AG09319 (cell line): ENCODE data around the gene GATAD2A.
"Not testable (repeated sequence)": the region's sequence is repeated elsewhere in the genome, so short reads cannot be mapped to it uniquely, and the experiment has no call there.

ENCODE experiments used
- DNase-seq: peaks from one replicate; pipeline ENCODE4 v3.0.0-alpha.2; 2010; ENCODE audit warnings: low read depth; ENCODE audit errors: extremely low read depth
- TF ChIP-seq, protein P1 (sequence below): IDR thresholded peaks from 2 replicates; pipeline ENCODE4 v1.5.1; 2011; ENCODE audit warnings: low read depth, mild to moderate bottlenecking, inconsistent platforms, low read length, moderate library complexity

GATAD2A gene

DNA sequence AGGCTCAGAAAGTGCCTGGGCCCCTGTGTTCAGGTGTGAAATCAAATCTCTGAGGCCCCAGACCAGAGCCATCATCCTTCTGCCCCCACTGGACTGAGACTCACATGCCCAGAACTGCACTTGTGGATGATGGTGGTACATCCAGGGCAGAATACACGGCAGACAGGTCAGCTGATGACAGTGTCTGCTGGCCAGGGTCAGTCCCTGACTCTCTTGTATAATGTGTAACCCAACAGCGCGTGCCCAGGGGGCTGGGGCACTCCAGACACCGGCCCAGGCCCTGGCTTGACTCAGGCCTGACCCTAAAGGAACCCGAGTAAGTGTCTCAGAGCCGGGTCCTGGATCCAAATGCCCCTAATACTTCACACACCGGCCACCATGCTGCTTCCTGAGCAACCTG is 37.4 kb upstream of the GATAD2A start:
- DNase-seq = no peak
- TF ChIP-seq, protein P1, sequence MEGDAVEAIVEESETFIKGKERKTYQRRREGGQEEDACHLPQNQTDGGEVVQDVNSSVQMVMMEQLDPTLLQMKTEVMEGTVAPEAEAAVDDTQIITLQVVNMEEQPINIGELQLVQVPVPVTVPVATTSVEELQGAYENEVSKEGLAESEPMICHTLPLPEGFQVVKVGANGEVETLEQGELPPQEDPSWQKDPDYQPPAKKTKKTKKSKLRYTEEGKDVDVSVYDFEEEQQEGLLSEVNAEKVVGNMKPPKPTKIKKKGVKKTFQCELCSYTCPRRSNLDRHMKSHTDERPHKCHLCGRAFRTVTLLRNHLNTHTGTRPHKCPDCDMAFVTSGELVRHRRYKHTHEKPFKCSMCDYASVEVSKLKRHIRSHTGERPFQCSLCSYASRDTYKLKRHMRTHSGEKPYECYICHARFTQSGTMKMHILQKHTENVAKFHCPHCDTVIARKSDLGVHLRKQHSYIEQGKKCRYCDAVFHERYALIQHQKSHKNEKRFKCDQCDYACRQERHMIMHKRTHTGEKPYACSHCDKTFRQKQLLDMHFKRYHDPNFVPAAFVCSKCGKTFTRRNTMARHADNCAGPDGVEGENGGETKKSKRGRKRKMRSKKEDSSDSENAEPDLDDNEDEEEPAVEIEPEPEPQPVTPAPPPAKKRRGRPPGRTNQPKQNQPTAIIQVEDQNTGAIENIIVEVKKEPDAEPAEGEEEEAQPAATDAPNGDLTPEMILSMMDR = no peak

DNA sequence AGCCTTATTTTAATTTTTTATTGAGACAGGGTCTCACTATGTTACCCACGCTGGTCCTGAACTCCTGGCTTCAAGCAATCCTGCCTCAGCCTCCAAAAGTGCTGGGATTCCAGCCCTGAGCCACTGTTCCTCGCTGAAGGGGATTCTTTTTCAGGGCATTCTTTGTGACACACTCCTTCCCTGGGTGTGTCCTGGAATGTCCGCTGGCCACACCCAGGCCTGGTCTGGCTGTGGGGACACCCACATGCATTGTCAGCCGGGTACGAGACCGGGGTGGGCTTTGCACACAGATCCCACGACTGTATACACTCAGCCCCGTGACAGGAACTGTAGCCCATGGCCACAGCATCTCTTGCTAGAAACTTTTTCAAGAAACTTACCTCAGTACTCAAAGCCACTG is 34.4 kb upstream of the GATAD2A start:
- DNase-seq = no peak
- TF ChIP-seq, protein P1 = no peak

DNA sequence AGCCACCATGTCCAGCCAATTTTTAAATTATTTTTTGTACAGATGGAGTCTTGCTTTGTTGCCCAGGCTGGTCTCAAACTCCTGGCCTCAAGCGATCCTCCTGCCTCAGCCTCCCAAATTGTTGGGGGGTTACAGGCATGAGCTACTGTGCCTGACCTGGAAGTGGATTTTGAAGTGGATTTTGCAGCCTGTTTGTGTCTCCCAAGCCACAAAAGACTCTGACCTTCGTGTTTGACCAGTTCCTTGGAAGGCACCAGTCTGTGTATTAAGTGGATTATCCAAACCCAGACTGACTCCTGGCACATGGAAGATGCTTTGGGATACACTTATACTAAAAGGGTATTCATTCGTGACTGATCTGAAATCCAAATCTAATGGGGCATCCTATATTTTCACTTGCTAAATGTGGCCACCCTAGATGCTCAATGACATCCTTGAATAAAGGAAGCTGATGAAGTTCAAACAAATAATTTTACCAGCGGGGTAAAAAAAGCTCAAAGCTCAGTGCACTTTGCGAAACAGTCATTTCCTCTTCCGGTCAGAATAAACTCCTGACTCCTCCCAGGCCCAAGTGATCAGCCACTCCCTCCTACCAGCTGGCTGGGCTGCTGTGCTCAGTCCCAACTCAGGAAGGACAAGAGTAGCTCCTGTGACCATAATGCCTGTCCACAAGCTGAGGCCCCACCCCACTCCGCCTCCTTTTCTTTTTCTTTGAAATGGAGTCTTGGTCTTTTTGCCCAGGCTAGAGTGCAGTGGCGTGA is 32.6 kb upstream of the GATAD2A start:
- DNase-seq = no peak
- TF ChIP-seq, protein P1 = no peak

DNA sequence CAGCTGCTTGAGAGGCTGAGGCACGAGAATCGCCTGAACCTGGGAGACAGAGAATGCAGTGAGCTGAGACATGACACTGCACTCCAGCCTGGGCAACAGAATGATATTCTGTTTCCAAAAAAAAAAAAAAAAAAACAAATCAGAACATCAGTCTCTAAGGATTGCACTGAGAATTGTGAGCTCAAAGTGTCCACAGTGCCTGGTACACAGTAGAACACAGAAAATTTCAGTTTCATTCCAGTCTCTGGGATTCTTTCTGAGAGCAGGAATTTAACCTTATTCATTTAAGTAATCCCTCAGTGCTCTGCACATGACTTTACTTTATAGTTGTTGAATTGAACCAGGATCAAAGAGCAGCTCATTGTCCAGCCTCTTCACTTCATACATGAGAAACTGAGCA is 25.9 kb upstream of the GATAD2A start:
- no peak for DNase-seq
- TF ChIP-seq, protein P1 = no peak

DNA sequence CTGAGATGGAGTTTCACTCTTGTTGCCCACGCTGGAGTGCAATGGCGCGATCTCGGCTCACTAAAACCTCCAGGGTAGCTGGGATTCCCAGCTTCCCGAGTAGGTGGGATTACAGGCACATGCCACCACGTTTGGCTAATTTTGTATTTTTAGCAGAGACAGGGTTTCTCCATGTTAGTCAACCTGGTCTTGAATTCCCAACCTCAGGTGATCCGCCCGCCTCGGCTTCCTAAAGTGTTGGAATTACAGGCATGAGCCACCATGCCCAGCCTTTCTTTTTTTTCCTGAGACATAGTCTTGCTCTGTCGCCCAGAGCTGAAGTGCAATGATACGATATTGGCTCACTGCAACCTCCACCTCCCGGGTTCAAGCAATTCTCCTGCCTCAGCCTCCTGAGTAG is 25.2 kb upstream of the GATAD2A start:
- not testable (repeated sequence) for DNase-seq

DNA sequence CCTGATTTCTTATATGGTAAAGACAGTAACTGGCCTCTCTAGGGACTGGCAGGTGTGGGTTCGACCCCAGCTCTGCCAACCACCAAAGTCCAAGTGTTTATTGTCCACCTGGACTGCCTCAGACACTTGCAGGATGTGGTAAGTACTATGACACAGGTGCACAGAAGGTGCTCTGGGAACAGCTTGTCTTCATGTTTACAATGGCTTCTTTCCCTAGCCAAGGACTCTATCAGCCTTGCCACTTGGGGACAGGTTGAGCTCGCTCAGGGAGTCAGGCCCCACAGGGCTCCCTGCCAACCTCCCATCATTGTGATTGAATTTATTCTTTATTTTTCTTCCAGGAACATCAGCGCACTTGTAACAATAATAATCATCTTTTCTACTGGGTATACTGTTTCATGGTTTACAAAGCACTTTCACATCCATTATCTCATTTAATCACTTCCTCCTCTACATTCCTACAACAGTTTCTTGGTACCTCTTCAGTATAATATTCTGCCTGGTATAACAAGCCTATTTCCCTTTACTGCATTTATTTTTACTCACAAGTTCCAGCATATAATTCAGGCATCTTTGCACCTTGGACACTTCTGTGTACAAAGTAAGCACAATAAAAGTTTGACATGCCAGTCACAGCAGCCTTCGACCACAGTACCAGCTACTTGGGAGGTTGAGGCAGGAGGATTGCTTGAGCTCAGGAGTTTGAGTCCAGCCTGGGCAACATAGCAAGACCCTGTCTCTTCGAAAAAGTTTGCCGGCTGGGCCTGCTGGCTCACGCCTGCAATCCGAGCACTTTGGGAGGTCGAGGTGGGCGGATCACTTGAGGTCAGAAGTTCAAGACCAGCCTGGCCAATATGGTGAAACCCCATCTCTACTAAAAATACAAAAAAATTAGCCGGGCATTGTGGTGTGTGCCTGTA is 24.2 kb upstream of the GATAD2A start:
- DNase-seq = no peak
- TF ChIP-seq, protein P1 = no peak

DNA sequence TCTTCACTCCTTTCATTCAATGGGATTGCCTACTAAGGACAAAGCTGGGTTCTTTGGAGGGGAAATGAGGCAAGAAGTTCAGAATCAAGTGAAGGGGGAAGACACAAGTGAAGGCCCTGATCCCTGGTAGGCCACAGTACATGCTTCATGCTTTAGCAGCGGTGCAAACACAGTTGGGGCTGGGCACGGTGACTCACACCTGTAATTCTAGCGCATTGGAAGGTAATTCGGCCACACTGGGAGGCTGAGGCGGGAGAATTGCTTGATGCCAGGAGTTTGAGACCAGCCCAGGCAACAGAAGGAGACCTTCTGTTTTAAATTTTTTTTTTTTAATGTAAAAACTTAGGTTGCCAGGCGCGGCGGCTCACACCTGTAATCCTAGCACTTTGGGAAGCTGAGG is 23.4 kb upstream of the GATAD2A start:
- DNase-seq = no peak
- TF ChIP-seq, protein P1 = no peak
